Glutamatergic neuron (in vitro differentiated cells): ENCODE data around the gene TIGD2. TPM values are rescaled to one million over a fixed set of nuclear protein-coding genes. Genes with fewer than 3 reads are reported as not detected.

Source experiments
- DNase-seq: peaks from one replicate; pipeline ENCODE4 v3.0.0; 2022
- H3K27ac Mint-ChIP-seq: one replicate; pipeline ENCODE4 v1.8.0; 2020; ENCODE audit warnings: mild to moderate bottlenecking, mixed read lengths, inconsistent platforms; ENCODE audit not compliant: unreplicated experiment
- H3K27me3 Mint-ChIP-seq: one replicate; pipeline ENCODE4 v1.8.0; 2020; ENCODE audit warnings: mild to moderate bottlenecking, moderate library complexity, mixed read lengths, inconsistent platforms; ENCODE audit not compliant: unreplicated experiment
- H3K36me3 Mint-ChIP-seq: one replicate; pipeline ENCODE4 v1.8.0; 2020; ENCODE audit warnings: mild to moderate bottlenecking, mixed read lengths, inconsistent platforms; ENCODE audit not compliant: unreplicated experiment
- H3K4me1 Mint-ChIP-seq: one replicate; pipeline ENCODE4 v1.8.0; 2020; ENCODE audit warnings: mild to moderate bottlenecking, low read depth, mixed read lengths, inconsistent platforms; ENCODE audit not compliant: unreplicated experiment
- H3K4me3 Mint-ChIP-seq: one replicate; pipeline ENCODE4 v1.8.0; 2020; ENCODE audit warnings: mild to moderate bottlenecking, mixed read lengths, inconsistent platforms; ENCODE audit not compliant: unreplicated experiment
- H3K9me3 Mint-ChIP-seq: one replicate; pipeline ENCODE4 v1.8.0; 2020; ENCODE audit warnings: mild to moderate bottlenecking, moderate library complexity, mixed read lengths, inconsistent platforms; ENCODE audit not compliant: unreplicated experiment
- total RNA-seq: library from RNA; stranded (reverse); fragmentation: NEBNext Ultra II Directional; extraction: Animal tissue kit (Norgen Biotek cat#: 25700); gene quantifications from one replicate; pipeline ENCODE4 v1.2.1, GENCODE V29; 2021; ENCODE audit not compliant: unreplicated experiment
- TF ChIP-seq, protein P1 (sequence below): fragments of 200-600 bp; sonication (generic); IDR thresholded peaks from one replicate; pipeline ENCODE4 v1.5.0; 2021; ENCODE audit not compliant: partially characterized antibody, unreplicated experiment

The TIGD2 gene
- total RNA-seq, 1 donor from 2014 or later: 18.4 TPM

DNA sequence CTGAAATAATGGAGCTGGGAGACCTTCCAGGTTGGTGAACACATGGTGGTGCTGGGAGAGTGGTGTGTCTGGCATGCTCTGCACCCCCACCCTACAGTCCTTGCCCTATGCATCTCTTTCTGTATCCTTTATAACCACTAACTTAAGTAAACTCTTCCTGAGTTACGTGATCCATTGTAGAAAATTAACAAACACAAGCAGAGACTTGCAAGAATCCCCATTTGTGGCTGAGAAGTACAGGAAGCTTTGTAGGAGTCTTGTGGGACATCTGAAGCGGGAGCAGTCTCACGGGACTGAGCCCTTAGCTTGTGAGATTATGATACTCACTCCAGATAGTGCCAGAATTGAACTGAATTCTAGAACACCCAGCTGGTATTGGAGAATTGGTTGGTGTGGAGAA, 40.0 kb upstream of the TIGD2 start:
- Mint-ChIP-seq H3K4me1 (peaks cover 13% of the 10 kb centered on the region), H3K27me3 (no peaks in the 10 kb centered on the region), H3K36me3 (peaks cover under 1% of the 10 kb centered on the region), H3K9me3 (peaks cover under 1% of the 10 kb centered on the region), H3K27ac (no peak overlapping the region), H3K4me3 (no peak overlapping the region)
- no peak for DNase-seq
- TF ChIP-seq, protein P1, sequence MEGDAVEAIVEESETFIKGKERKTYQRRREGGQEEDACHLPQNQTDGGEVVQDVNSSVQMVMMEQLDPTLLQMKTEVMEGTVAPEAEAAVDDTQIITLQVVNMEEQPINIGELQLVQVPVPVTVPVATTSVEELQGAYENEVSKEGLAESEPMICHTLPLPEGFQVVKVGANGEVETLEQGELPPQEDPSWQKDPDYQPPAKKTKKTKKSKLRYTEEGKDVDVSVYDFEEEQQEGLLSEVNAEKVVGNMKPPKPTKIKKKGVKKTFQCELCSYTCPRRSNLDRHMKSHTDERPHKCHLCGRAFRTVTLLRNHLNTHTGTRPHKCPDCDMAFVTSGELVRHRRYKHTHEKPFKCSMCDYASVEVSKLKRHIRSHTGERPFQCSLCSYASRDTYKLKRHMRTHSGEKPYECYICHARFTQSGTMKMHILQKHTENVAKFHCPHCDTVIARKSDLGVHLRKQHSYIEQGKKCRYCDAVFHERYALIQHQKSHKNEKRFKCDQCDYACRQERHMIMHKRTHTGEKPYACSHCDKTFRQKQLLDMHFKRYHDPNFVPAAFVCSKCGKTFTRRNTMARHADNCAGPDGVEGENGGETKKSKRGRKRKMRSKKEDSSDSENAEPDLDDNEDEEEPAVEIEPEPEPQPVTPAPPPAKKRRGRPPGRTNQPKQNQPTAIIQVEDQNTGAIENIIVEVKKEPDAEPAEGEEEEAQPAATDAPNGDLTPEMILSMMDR: no peak

- no peaks in the 10 kb centered on the region for H3K27me3 Mint-ChIP-seq
- no peak overlapping the region for H3K4me3 Mint-ChIP-seq
- DNase-seq: no peak
- peaks cover 5% of the 10 kb centered on the region for H3K4me1 Mint-ChIP-seq
- no peak overlapping the region for H3K27ac Mint-ChIP-seq
- H3K9me3 Mint-ChIP-seq: peaks cover 6% of the 10 kb centered on the region
- peaks cover 17% of the 10 kb centered on the region for H3K36me3 Mint-ChIP-seq
- TF ChIP-seq, protein P1: no peak
These were observed 38.4 kb upstream of the TIGD2 start for GRCh38 chr4:89072921-89073320.

- DNase-seq: no peak
- H3K9me3 Mint-ChIP-seq: peaks cover 8% of the 10 kb centered on the region
- H3K27ac Mint-ChIP-seq: no peak overlapping the region
- peaks cover 3% of the 10 kb centered on the region for H3K4me1 Mint-ChIP-seq
- TF ChIP-seq, protein P1: no peak
- peaks cover 42% of the 10 kb centered on the region for H3K36me3 Mint-ChIP-seq
- no peaks in the 10 kb centered on the region for H3K27me3 Mint-ChIP-seq
- H3K4me3 Mint-ChIP-seq: no peak overlapping the region
These were observed 33.6 kb upstream of the TIGD2 start for GRCh38 chr4:89077761-89078160.

GRCh38 chr4:89078300-89078699, 33.0 kb upstream of the TIGD2 start:
- DNase-seq: no peak
- H3K36me3 Mint-ChIP-seq: peaks cover 42% of the 10 kb centered on the region
- peaks cover 8% of the 10 kb centered on the region for H3K9me3 Mint-ChIP-seq
- no peaks in the 10 kb centered on the region for H3K4me1 Mint-ChIP-seq
- no peak overlapping the region for H3K27ac Mint-ChIP-seq
- H3K4me3 Mint-ChIP-seq: no peak overlapping the region
- TF ChIP-seq, protein P1: no peak
- no peaks in the 10 kb centered on the region for H3K27me3 Mint-ChIP-seq

DNA sequence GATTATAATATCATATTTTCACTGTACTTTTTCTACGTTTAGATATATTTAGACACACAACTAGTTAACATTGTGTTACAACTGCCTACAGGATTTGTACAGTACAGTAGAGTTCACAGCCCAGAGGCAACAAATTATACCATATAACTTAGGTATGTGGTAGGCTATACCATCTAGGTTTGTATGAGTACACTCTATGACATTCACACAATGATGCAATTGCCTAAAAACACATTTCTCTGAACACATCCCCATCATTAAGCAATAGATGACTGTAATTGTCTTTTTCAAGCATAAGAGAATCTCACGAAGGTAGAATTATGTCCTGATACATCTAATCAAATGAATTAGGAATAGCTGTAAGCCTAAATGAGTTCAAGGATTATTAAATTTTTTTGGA, 12.3 kb upstream of the TIGD2 start:
- TF ChIP-seq, protein P1: no peak
- no peaks in the 10 kb centered on the region for H3K27me3 Mint-ChIP-seq
- H3K4me1 Mint-ChIP-seq: no peaks in the 10 kb centered on the region
- DNase-seq: no peak
- peaks cover 8% of the 10 kb centered on the region for H3K9me3 Mint-ChIP-seq
- H3K27ac Mint-ChIP-seq: no peak overlapping the region
- H3K36me3 Mint-ChIP-seq: no peaks in the 10 kb centered on the region
- H3K4me3 Mint-ChIP-seq: no peak overlapping the region
